Left kidney (tissue), 2 donors: ENCODE measurements around the gene ZNF771. TPM values are rescaled to one million over a fixed set of nuclear protein-coding genes. Genes with fewer than 3 reads are reported as not detected.

Experiments used
- DNase-seq: peaks from one replicate; pipeline ENCODE4 v3.0.0-alpha.2; 2013
- polyA plus RNA-seq: library from polyadenylated mRNA; unstranded; fragments of 120-200 nt; gene quantifications from one replicate; pipeline ENCODE4 v1.2.1, GENCODE V29; 2013; ENCODE audit not compliant: insufficient read length

ZNF771 gene
- polyA plus RNA-seq, 1 donor = 4.5 TPM

DNA sequence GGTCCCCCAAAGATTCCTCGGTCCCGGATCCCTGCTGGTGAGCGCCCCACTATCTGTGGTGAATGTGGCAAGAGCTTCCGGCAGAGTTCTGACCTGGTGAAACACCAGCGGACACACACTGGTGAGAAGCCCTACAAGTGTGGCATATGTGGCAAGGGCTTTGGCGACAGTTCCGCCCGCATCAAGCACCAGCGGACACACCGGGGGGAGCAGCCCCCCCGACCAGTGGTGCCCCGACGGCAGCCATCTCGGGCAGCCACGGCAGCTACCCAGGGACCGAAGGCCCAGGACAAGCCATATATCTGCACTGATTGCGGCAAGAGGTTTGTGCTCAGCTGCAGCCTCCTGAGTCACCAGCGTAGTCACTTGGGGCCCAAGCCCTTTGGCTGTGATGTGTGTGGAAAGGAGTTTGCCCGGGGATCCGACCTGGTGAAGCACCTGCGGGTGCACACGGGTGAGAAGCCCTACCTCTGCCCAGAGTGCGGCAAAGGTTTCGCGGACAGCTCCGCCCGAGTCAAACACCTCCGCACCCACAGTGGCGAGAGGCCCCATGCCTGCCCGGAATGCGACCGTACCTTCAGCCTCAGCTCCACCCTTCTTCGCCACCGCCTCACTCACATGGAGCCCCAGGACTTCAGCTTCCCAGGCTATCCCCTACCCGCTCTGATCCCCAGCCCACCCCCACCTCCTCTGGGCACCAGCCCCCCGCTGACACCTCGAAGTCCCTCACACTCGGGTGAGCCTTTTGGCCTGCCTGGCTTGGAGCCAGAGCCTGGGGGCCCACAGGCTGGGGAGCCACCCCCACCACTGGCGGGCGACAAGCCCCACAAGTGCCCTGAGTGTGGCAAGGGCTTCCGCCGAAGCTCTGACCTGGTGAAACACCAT lies 9.4 kb upstream of the ZNF771 start:
- DNase-seq = no peak

DNA sequence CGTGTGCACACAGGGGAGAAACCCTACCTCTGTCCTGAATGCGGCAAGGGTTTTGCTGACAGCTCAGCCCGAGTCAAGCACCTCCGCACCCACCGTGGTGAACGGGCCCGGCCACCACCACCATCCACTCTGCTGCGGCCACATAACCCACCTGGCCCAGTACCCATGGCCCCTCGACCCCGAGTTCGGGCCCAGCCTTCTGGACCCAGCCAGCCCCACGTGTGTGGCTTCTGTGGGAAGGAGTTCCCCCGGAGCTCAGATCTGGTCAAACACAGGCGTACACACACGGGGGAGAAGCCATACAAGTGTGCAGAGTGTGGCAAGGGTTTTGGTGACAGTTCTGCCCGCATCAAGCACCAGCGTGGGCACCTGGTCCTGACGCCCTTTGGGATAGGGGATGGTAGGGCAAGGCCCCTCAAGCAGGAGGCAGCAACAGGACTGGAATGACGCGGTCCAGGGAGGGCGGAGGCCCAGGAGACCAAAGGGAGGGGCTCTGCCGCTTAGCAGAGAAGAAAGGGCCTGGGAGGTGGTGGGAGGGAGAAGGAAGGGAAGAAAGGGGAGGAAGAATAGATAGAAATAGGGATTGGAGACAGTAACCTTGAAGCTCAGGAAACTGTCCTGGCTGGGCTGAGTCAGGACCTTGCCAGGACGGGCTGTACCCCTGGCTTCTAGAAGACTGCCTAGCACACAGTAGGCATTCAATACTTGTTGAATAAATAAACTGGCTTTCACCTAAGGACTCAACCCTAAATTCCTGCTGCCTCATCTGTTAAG lies 8.6 kb upstream of the ZNF771 start:
- DNase-seq = no peak

DNA sequence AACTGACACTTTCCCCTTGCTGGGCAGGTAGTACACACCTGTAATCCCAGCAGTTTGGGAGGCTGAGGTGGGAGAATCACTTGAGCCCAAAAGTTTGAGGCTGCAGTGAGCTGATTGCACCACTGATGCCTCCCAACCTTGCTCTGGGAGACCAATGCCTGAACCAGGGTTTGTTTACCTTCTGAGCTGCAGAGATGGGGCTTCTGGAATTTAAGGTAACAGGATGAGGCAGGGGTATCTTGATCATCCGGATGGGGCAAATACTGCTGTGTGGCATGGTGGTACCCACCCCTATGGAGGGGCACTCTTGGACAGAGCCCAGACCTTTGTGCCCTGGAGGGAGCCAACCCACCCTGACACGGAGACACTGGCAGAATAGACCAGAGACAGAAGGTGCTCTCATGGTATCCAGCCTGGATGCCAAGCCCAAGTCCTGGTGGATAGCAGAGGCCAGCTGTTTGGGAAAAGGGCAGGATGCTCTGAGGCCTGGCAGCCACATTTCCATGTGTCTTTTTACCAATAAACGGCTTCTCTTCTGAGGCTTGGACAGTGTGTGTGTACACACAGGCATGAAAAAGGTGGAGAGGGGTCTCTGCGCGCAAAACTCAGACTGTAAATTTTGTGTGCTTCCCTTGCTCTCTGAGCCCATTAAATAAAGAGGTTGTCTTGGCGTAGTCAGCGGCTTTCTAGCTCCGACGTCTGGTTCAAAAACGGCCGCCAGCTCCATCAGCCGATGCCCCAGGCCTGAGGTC lies 7.8 kb upstream of the ZNF771 start:
- no peak for DNase-seq

DNA sequence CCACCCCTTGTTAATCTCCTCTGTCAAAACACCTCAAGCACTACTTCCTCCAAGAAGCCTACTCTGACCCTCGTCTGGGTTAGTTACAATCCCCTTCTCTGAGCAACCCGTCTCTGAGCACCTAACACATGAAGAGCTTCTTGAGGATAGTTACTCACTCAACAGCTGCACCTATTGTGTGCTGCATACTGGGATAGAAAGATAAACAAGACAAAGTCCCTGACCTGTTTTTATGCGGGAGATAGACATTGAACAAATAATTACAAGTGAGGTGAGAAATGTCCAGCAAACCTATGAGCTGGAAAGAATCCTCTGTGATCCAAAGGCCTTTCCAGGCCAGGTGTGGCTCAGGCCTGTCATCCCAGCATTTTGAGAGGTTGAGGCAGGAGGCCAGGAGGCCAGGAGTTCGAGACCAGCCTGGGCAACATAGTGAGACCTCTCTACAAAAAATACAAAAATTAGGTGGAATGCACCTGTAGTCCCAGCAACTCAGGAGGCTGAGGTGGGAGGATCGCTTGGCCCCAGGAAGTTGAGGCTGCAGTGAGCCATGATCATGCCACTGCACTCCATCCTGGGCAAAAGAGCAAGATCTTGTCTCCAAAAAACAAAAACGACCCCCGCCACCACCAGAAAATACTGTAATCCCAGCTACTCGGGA lies 5.5 kb upstream of the ZNF771 start:
- DNase-seq = no peak

DNA sequence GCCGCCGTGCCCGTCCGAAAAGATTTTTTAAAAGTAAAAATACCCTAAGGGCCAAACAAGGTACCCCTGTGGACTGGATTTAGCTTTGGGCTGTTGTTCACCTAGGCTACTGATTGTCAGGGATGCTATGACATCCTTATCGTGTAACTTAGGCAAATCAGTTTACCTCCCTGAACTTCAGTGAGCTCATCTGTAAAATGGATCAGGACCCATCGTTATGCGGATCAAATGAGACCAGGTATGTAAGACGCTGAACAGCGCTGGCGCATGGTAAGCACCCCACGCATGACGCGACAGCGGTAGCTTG lies 658 bp upstream of the ZNF771 start:
- no peak for DNase-seq

DNA sequence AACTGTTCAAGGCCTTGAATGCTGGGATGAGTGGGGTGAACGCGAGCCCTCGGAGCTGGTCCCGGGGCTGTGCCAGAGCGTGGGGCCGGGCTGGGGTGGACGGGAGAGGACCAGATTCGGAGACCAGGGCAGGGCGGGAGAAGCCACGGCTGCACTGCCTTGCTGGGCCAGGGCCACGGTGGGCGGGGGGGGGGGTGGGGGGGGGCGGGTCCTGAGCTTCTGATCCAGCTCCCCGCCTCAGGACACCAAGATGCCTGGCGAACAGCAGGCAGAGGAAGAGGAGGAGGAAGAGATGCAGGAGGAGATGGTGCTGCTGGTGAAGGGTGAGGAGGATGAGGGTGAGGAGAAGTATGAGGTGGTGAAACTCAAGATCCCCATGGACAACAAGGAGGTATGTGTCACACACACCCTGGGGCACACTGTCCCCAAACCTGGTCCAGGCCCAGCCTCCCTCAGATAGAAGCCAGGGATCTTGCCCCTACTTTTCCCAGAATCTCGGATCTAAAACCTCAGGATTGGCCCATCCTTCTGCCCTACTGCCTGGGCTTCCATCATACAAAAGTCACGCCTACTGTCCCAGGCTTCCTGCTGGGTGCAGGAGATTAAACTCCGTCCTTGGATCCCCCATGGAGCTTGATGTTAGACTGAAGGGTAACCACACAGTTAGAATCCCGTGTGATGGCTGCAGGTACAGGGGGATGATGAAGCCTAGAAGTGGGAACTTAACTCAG lies 563 bp downstream of the ZNF771 start:
- DNase-seq = no peak

DNA sequence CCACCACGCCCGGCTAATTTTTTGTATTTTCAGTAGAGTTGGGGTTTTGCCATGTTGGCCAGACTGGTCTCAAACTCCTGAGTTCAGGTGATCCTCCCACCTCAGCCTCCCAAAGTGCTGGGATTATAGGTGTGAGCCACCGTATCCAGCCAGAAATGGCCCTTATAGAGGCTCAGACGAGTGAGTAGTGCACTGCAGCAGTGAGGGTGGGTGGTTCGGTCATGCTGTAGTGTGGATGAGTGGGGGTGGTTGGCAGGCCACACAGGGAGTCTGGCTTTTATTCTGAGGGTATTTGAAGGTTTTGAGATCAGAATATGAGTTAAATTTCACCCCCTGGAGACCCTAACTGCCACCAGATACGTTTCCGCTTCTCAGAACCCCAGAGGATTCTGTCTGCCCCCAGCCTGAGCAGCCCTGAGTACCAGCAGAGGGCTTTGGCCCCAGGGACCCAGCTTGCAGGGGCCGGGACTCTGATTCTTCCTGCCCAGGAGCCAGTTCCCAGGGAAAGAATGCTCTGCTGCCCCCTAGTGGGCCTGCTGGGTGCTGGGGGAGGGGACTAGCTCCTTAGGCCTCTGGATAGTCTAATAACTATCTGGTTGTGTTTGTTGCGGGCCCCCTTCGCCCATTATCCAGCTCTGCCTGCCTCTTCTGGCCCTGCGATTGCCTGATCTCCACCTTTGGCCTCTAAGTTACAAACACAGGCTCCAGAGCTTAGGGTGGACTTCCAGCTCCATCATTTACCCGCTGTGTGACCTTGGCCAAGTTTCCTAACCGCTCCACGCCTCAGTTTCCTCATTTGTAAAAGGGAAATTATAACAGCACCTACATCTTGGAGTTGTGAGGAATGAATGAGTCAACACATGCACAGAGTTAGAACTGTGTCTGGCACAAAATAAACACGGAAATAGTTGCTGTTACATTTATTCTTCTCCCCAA lies 2.0 kb downstream of the ZNF771 start:
- peak; percentile 90 for DNase-seq

DNA sequence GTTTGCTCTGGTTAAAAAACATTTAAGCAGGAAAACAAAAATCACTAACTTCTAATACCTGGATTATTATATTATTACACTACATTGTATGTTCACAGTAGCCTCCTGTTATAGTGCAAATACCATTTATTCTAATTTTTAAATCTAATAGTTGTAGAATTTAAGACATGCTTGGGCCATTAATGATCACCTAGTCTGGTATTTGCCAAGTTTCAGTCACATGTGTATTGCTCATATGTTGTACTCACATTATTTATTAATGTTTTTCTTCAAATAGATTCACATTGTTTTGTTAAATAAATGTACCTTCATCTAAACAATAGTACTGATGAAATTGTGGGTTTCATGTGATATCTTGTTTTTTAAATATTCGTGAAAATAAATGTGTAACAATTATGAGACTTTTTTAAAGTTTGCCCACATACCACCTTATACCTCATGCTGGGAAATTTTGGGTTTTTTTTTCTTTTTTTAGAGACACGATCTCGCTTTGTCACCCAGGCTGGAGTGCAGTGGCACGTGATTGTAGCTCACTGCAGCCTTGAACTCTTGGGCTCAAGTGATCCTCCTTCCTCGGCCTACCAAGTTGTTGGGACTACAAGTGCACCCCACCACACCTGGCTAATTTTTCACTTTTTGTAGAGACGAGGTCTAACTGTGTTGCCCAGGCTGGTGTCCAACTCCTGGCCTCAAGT lies 5.9 kb downstream of the ZNF771 start:
- DNase-seq = no peak

DNA sequence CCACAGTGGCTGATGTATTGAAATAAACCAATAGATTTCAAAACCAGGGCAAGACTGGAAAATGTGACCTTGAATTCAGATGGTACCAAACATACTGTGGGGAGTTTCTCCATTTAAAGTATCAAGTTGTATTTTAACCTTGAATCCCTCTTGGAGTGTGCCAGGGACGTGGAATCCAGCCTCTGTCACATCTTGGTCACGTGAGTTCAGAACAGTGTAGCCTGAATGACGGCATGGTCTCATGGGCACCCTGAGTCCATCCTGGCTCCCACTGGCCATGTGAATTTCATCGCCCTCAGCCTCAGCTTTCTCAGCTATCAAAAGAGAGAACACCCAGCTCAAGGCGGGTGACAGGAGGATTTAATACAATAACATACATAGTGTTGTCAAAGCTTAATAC lies 6.8 kb downstream of the ZNF771 start:
- no peak for DNase-seq

DNA sequence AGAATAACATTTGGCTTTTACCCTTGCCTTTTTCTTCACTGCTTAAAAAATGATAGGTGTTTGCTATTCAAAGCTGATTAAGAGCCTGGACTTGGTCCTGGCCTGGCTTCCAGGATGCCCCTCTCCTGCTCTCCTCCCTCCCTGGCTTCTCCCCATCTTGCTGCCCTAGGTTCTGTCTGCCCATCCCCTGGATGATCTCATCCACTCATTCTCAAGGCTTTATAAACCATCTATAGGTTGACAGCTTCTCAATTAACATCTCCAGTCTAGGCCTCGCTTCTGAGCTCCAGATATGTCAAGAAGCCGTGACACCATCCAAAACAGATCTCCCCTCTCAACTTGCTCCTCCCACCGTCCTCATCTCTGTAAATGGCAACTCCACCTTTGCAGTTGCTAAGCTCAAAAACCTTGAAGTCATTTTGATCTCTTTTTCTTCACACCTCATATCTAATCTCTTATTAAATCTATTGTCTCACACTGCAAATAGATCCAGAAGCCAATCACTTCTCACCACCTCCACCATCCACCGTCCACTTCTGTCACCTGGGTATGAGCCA lies 8.7 kb downstream of the ZNF771 start:
- no peak for DNase-seq

DNA sequence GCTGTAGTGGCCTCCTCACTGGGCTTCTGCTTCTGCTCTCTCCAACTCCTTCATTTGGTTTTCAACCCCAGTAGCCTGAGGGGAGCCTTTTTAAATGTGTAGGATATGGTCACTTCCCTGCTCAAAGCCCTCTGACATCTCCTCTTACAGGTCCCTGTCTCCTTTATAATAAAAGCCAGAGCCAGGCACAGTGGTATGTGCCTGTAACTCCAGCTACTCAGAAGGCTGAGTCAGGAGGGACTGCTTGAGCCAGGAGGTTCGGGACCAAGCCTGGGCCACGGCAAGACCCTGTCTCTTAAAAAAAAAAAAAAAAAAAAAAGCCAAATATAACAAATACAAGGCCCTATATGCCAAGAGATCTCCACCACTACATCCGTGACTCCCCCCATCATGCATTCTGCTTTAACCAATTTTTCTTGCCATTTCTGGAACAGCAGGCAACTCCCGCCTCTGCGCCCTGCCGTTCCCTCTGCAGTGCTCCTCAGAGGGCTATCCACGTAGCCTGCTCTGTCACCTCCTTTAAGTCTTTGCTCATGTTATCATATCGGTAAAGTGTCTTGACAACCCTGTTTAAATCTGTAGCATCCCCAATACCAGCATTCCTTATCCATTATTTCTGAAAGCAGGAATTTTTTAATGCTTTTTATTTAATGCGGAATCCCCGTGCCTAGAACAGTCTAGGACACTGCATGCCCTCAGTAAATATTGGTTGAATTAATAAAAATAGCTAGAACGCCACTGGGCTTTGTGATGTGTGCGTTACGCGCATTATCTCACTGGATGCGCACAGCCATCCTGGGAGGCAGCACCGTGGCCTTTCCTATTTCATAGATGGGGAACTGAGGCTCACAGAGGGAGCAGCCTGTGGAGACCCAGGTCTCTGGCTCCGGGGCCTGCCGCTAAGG lies 9.5 kb downstream of the ZNF771 start:
- DNase-seq = no peak

DNA sequence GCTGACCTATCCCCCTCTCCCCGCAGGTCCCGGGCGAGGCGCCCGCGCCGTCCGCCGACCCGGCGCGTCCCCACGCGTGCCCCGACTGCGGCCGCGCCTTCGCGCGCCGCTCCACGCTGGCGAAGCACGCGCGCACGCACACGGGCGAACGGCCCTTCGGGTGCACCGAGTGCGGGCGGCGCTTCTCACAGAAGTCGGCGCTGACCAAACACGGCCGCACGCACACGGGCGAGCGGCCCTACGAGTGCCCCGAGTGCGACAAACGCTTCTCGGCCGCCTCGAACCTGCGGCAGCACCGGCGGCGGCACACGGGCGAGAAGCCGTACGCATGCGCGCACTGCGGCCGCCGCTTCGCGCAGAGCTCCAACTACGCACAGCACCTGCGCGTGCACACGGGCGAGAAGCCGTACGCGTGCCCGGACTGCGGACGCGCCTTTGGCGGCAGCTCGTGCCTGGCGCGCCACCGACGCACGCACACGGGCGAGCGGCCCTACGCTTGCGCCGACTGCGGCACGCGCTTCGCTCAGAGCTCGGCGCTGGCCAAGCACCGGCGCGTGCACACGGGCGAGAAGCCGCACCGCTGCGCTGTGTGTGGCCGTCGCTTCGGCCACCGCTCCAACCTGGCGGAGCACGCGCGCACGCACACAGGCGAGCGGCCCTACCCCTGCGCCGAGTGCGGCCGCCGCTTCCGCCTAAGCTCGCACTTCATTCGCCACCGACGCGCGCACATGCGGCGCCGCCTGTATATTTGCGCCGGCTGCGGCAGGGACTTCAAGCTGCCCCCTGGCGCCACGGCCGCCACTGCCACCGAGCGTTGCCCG lies 10.3 kb downstream of the ZNF771 start:
- DNase-seq = peak; percentile 88

DNA sequence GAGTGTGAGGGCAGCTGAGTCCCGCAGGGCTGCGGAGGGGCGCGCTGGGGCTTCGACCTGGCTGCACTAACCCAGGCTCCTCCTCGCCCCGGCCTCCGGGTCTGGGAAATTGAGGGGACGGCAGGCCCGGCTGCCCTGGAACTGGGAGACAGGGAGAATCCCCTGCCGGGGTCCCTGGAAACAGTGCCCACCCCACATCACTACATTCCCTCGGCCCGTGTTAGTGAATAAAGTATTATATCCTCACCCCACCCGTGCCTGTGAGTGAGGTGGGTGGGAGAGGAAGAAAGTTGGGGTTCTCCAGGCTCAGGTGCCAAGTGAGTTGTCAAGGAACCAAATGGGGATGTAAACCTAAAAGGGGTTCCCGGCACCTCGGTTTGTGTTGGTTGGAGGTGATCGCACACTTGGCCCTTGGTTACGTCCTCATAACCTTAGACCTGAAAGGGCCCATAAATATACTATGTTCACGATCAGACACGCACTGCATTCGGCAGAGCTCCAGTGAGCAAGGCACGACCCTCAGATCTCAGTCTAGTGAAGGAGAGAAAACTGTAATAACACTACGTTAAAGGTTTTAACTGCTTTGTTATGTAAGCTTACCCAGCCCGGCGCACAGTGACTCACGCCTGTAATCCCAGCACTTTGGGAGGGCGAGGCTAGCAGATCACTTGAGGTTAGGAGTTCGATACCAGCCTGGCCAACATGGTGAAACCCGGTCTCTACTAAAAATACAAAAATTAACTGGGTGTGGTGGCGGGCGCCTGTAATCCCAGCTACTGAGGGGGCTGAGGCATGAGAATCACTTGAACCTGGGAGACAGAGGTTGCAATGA lies 11.2 kb downstream of the ZNF771 start:
- DNase-seq = no peak

DNA sequence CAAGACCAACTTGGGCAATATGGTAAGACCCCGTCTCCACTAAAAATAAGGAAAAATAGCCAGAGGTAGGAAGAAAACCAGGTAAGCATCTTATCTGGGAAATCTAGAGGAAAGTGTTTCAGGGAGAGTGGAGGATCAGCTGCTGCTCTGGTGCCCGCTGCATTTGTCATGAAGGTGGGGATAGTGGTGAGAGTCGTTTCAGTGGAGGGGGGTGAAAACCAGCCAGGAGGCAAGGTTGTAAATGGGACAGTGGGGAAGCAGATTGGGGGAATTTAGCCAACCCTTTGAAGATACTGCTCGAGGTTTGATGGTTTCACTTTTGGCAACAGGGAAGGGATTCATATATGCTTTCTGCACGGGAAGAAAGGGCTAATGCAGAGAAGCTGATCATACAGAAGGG lies 13.6 kb downstream of the ZNF771 start:
- no peak for DNase-seq

DNA sequence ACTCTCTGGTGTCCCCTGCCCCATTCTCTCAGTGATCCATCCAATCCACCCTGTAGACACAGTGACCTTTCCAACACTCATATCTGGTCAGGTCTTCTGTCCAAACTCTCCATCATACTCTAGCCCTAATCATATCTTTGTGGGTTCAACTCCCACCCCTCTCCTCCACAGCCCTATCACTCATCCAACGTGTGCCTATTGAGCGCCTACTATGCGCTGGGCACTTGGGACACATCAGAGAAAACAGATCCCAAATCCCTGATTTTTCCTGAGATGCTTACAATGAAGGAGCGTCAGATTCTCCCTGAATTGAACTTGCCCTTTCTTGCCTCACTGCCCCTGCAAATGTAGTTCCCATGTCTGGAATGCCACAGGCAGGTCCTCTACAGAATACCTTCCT lies 20.6 kb downstream of the ZNF771 start:
- no peak for DNase-seq

DNA sequence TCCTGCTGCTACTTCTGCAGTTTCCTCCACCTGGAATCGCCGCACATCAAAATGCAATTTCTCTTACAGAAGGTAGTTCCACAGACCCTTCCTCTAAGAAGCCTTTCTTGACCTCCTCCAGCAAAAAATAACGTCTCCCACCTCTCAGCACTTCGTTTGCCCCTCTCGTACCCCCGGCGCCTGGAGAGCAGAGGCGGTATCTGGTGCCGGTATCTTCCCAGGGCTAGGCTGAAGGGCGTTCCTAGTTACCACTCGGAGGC lies 21.9 kb downstream of the ZNF771 start:
- DNase-seq = no peak
